ENCODE measurements around the gene DTX1. TPM values are rescaled to one million over a fixed set of nuclear protein-coding genes. Genes with fewer than 3 reads are reported as not detected.
A peak's percentile ranks its signal among the peaks of the same experiment; 100 is the strongest.

The DTX1 gene
- total RNA-seq, 1 donor from 2014 or later: 1.4 TPM

- Mint-ChIP-seq H3K27ac (no peak overlapping the region), H3K9me3 (peaks cover 3% of the 10 kb centered on the region), H3K4me1 (no peaks in the 10 kb centered on the region), H3K27me3 (ENCODE audit: low read depth) (peaks cover 48% of the 10 kb centered on the region), H3K36me3 (no peaks in the 10 kb centered on the region), H3K4me3 (no peak overlapping the region)
- DNase-seq (ENCODE audit: low spot score in 2 of 2, unreplicated experiment in 2 of 2): no peak
- TF ChIP-seq CTCF (IDR thresholded peaks at IDR 0.05; ENCODE audit: unreplicated experiment): no peak
These were observed 16.6 kb upstream of the DTX1 start for GRCh38 chr12:113039911-113040445.

- no peaks in the 10 kb centered on the region for H3K4me1 Mint-ChIP-seq
- peaks cover 3% of the 10 kb centered on the region for H3K9me3 Mint-ChIP-seq
- H3K27me3 Mint-ChIP-seq (ENCODE audit: low read depth): peaks cover 55% of the 10 kb centered on the region
- H3K36me3 Mint-ChIP-seq: no peaks in the 10 kb centered on the region
- DNase-seq (ENCODE audit: low spot score in 2 of 2, unreplicated experiment in 2 of 2): no peak
- no peak overlapping the region for H3K4me3 Mint-ChIP-seq
- no peak for TF ChIP-seq CTCF (IDR thresholded peaks at IDR 0.05; ENCODE audit: unreplicated experiment)
- H3K27ac Mint-ChIP-seq: no peak overlapping the region
These were observed 15.8 kb upstream of the DTX1 start for GRCh38 chr12:113040722-113041171.

- Mint-ChIP-seq H3K27ac (no peak overlapping the region), H3K4me1 (no peaks in the 10 kb centered on the region), H3K36me3 (no peaks in the 10 kb centered on the region), H3K9me3 (peaks cover 3% of the 10 kb centered on the region), H3K4me3 (no peak overlapping the region), H3K27me3 (ENCODE audit: low read depth) (peaks cover 57% of the 10 kb centered on the region)
- no peak for DNase-seq (ENCODE audit: low spot score in 2 of 2, unreplicated experiment in 2 of 2)
- TF ChIP-seq CTCF (IDR thresholded peaks at IDR 0.05; ENCODE audit: unreplicated experiment): no peak
These were observed 15.0 kb upstream of the DTX1 start for GRCh38 chr12:113041560-113041959.

- Mint-ChIP-seq H3K4me3 (no peak overlapping the region), H3K27ac (no peak overlapping the region), H3K27me3 (ENCODE audit: low read depth) (peaks cover 58% of the 10 kb centered on the region), H3K36me3 (no peaks in the 10 kb centered on the region), H3K4me1 (no peaks in the 10 kb centered on the region), H3K9me3 (peaks cover 3% of the 10 kb centered on the region)
- no peak for TF ChIP-seq CTCF (IDR thresholded peaks at IDR 0.05; ENCODE audit: unreplicated experiment)
- no peak for DNase-seq (ENCODE audit: low spot score in 2 of 2, unreplicated experiment in 2 of 2)
These were observed 13.3 kb upstream of the DTX1 start for GRCh38 chr12:113043240-113043639.

- no peak overlapping the region for H3K27ac Mint-ChIP-seq
- no peak for TF ChIP-seq CTCF (IDR thresholded peaks at IDR 0.05; ENCODE audit: unreplicated experiment)
- peaks cover 3% of the 10 kb centered on the region for H3K9me3 Mint-ChIP-seq
- no peak for DNase-seq (ENCODE audit: low spot score in 2 of 2, unreplicated experiment in 2 of 2)
- H3K4me1 Mint-ChIP-seq: no peaks in the 10 kb centered on the region
- H3K27me3 Mint-ChIP-seq (ENCODE audit: low read depth): peaks cover 64% of the 10 kb centered on the region
- H3K4me3 Mint-ChIP-seq: no peak overlapping the region
- H3K36me3 Mint-ChIP-seq: no peaks in the 10 kb centered on the region
These were observed 12.0 kb upstream of the DTX1 start for GRCh38 chr12:113044516-113044915.

GRCh38 chr12:113048716-113049127 is 7.8 kb upstream of the DTX1 start:
- peak in 1 of 2 experiments; percentile 60 for DNase-seq (ENCODE audit: low spot score in 2 of 2, unreplicated experiment in 2 of 2)
- H3K4me1 Mint-ChIP-seq: no peaks in the 10 kb centered on the region

More at GRCh38 chr12:113048716-113049127, 7.8 kb upstream of the DTX1 start:
- Mint-ChIP-seq H3K27me3 (ENCODE audit: low read depth) (peaks cover 85% of the 10 kb centered on the region), H3K4me3 (no peak overlapping the region), H3K27ac (no peak overlapping the region), H3K9me3 (peaks cover 3% of the 10 kb centered on the region), H3K36me3 (no peaks in the 10 kb centered on the region)
- TF ChIP-seq CTCF (IDR thresholded peaks at IDR 0.05; ENCODE audit: unreplicated experiment): peak; percentile 90
